Keratinocyte (primary cell): Measurements from ENCODE around the gene ZNF280A. TPM values are rescaled to one million over a fixed set of nuclear protein-coding genes. Genes with fewer than 3 reads are reported as not detected.

Experiments used
- DNase-seq: peaks from one replicate; pipeline ENCODE4 v3.0.0-alpha.2; 2011; ENCODE audit warnings: low read depth, missing footprints, low spot score
- FAIRE-seq: peaks from 2 replicates; lab custom pipeline; 2011; peaks lifted over from hg19 to GRCh38; lab: Jason Lieb, UNC
- H2AFZ ChIP-seq: 2 replicates; pipeline ENCODE4 v1.6.0; 2012; ENCODE audit warnings: low read length, control low read depth, inconsistent platforms; ENCODE audit not compliant: control insufficient read depth
- H3K27ac ChIP-seq: 2 replicates; pipeline ENCODE4 v1.5.1; 2011; ENCODE audit warnings: low read length; ENCODE audit not compliant: control insufficient read depth, insufficient read depth
- H3K27me3 ChIP-seq: 3 replicates; pipeline ENCODE4 v1.6.0; 2011; ENCODE audit warnings: low read length; ENCODE audit not compliant: control insufficient read depth, insufficient read depth; ENCODE audit errors: extremely low read depth
- H3K36me3 ChIP-seq, 2 experiments: 2 replicates in 1 of 2; 3 replicates in 1 of 2; pipeline ENCODE4 v1.5.1; 2011; ENCODE audit warnings: low read length in 2 of 2, mild to moderate bottlenecking in 1 of 2; ENCODE audit not compliant: control insufficient read depth in 2 of 2, insufficient read depth in 2 of 2; ENCODE audit errors: extremely low read depth in 1 of 2
- H3K4me1 ChIP-seq: 3 replicates; pipeline ENCODE4 v1.5.1; 2011; ENCODE audit warnings: low read length; ENCODE audit not compliant: control insufficient read depth, insufficient read depth; ENCODE audit errors: extremely low read depth
- H3K4me2 ChIP-seq: 3 replicates; pipeline ENCODE4 v1.6.0; 2011; ENCODE audit warnings: low read depth, low read length; ENCODE audit not compliant: control insufficient read depth, insufficient read depth; ENCODE audit errors: extremely low read depth
- H3K4me3 ChIP-seq, 3 experiments: fragments of 200-600 bp in 1 of 3; sonication (generic) in 1 of 3; 2 replicates in 2 of 3; 3 replicates in 1 of 3; pipeline ENCODE4 v1.5.1; 2011 to 2016; ENCODE audit warnings: low read length in 3 of 3, mild to moderate bottlenecking in 3 of 3, control low read depth in 2 of 3, inconsistent platforms in 1 of 3, low read depth in 1 of 3, mixed read lengths in 1 of 3, mixed run types in 1 of 3, moderate library complexity in 1 of 3; ENCODE audit not compliant: control insufficient read depth in 2 of 3, insufficient read depth in 2 of 3; ENCODE audit errors: extremely low read depth in 1 of 3
- H3K79me2 ChIP-seq: 2 replicates; pipeline ENCODE4 v1.6.0; 2012; ENCODE audit warnings: low read length; ENCODE audit not compliant: control insufficient read depth, insufficient read depth
- H3K9ac ChIP-seq: 3 replicates; pipeline ENCODE4 v1.6.0; 2011; ENCODE audit warnings: low read length; ENCODE audit not compliant: control insufficient read depth, insufficient read depth; ENCODE audit errors: extremely low read depth
- H3K9me1 ChIP-seq: 3 replicates; pipeline ENCODE4 v1.6.0; 2011; ENCODE audit warnings: low read length; ENCODE audit not compliant: control insufficient read depth, insufficient read depth; ENCODE audit errors: extremely low read depth
- H3K9me3 ChIP-seq: 2 replicates; pipeline ENCODE4 v1.5.1; 2012; ENCODE audit warnings: low read depth, low read length; ENCODE audit not compliant: control insufficient read depth
- H4K20me1 ChIP-seq: 3 replicates; pipeline ENCODE4 v1.6.0; 2011; ENCODE audit warnings: low read length; ENCODE audit not compliant: control insufficient read depth, insufficient read depth; ENCODE audit errors: extremely low read depth
- CTCF ChIP-seq, 3 experiments: IDR thresholded peaks in 1 of 3; conservative IDR thresholded peaks in 1 of 3; optimal IDR thresholded peaks in 1 of 3; 2 replicates in 2 of 3; 3 replicates in 1 of 3; pipeline versions ENCODE3 to v1.5.1; 2011; ENCODE audit warnings: low read length in 3 of 3, mild to moderate bottlenecking in 3 of 3, moderate library complexity in 2 of 3, control low read depth in 1 of 3, inconsistent platforms in 1 of 3; ENCODE audit not compliant: insufficient read depth in 2 of 3; ENCODE audit errors: extremely low read depth in 1 of 3
- EZH2 ChIP-seq: IDR thresholded peaks from one replicate; pipeline ENCODE4 v1.6.1; 2012; ENCODE audit warnings: inconsistent platforms, mild to moderate bottlenecking, low read length, moderate library complexity
- dilution Hi-C: fragments of 300-500 bp; cut with MboI; formaldehyde crosslinking; loops from one replicate; pipeline ENCODE4 v1.7.0; 2020; ENCODE audit warnings: low sequenced_read_pairs; ENCODE audit not compliant: extremely low pct_ligation_motif_present
- polyA plus RNA-seq, 5 experiments: library from polyadenylated mRNA; depleted of rRNA in 3 of 5; stranded (reverse) in 3 of 5; stranded (forward) in 1 of 5; unstranded in 1 of 5; fragments of >200 nt; gene quantifications; 1 replicate in 1 of 5; 2 replicates in 3 of 5; 3 replicates in 1 of 5; pipeline versions ENCODE4 v1.2.1 to v1.2.3, GENCODE V29; 2011 to 2012; ENCODE audit warnings: missing spikeins in 2 of 5, low read depth in 1 of 5, low replicate concordance in 1 of 5

ZNF280A gene
- polyA plus RNA-seq, 1 donor (not counting 4 experiments of a cell fraction or from before 2014, with no cell fraction given), result not detected

- dilution Hi-C loops, result no loop called here
Measured at GRCh38 chr22:22548317-22548716, 28.2 kb upstream of the ZNF280A start.

GRCh38 chr22:22547692-22548300 is 27.7 kb upstream of the ZNF280A start:
- H3K4me2 ChIP-seq, result no peak overlapping the region
- no peak overlapping the region for H3K27ac ChIP-seq
- H3K36me3 ChIP-seq, result no peaks in the 10 kb centered on the region
- H4K20me1 ChIP-seq, result no peaks in the 10 kb centered on the region
- no peak overlapping the region for H3K9ac ChIP-seq
- FAIRE-seq (no peak), DNase-seq (no peak)
- no peaks in the 10 kb centered on the region for H3K27me3 ChIP-seq
- no peak overlapping the region for H2AFZ ChIP-seq
- no peak for TF ChIP-seq EZH2
- no peak for TF ChIP-seq CTCF (optimal IDR thresholded peaks at IDR 0.05 in 1 of 3, IDR thresholded peaks at IDR 0.05 in 1 of 3, conservative IDR thresholded peaks at IDR 0.05 in 1 of 3; ENCODE audit: extremely low read depth in 1 of 3, insufficient read depth in 2 of 3, low read length in 3 of 3)
- H3K9me1 ChIP-seq, result no peaks in the 10 kb centered on the region
- dilution Hi-C loops, result no loop called here
- no peaks in the 10 kb centered on the region for H3K4me1 ChIP-seq
- no peak overlapping the region for H3K4me3 ChIP-seq
- no peaks in the 10 kb centered on the region for H3K79me2 ChIP-seq
- H3K9me3 ChIP-seq, result no peaks in the 10 kb centered on the region

More at GRCh38 chr22:22548317-22548716, 28.2 kb upstream of the ZNF280A start:
- no peaks in the 10 kb centered on the region for H3K79me2 ChIP-seq
- TF ChIP-seq EZH2, result no peak
- no peak for TF ChIP-seq CTCF (optimal IDR thresholded peaks at IDR 0.05 in 1 of 3, IDR thresholded peaks at IDR 0.05 in 1 of 3, conservative IDR thresholded peaks at IDR 0.05 in 1 of 3; ENCODE audit: extremely low read depth in 1 of 3, insufficient read depth in 2 of 3, low read length in 3 of 3)
- no peak overlapping the region for H3K9ac ChIP-seq
- no peak overlapping the region for H3K27ac ChIP-seq
- no peak overlapping the region for H2AFZ ChIP-seq
- no peak overlapping the region for H3K4me3 ChIP-seq
- H4K20me1 ChIP-seq, result no peaks in the 10 kb centered on the region
- FAIRE-seq (no peak), DNase-seq (no peak)
- no peaks in the 10 kb centered on the region for H3K27me3 ChIP-seq
- no peaks in the 10 kb centered on the region for H3K36me3 ChIP-seq
- no peaks in the 10 kb centered on the region for H3K9me3 ChIP-seq
- H3K4me2 ChIP-seq, result no peak overlapping the region
- no peaks in the 10 kb centered on the region for H3K4me1 ChIP-seq
- H3K9me1 ChIP-seq, result no peaks in the 10 kb centered on the region
